ENCODE data around the gene KCNQ1.

KCNQ1 gene

GRCh38 chr11:2819316-2819715 is 374.5 kb downstream of the KCNQ1 start:
- no peak for DNase-seq (ENCODE audit: low read depth in 2 of 2)

DNA sequence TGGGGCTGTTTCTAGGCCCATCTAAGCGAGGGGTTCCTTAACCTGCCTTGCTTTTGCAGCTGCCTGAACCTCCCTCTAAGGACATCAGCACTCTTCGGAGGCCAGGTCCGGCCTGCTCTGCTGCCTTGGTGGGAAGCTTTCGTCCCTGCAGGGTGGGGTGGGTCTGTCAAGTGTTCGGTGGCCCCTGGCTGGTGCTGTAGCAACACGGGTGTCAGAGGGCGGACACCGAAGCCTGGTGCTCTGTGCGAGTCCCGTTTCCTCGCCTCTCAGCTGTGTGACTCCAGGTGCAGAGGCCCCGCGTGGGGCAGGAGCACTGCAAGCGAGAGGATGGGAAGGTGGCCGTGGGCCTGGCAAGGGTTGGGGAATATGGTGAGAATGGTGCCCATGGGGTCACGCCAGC is 376.2 kb downstream of the KCNQ1 start:
- DNase-seq (ENCODE audit: low read depth in 2 of 2), result no peak

- no peak for DNase-seq (ENCODE audit: low read depth in 2 of 2)
Measured at GRCh38 chr11:2821891-2822290, 377.1 kb downstream of the KCNQ1 start.

DNA sequence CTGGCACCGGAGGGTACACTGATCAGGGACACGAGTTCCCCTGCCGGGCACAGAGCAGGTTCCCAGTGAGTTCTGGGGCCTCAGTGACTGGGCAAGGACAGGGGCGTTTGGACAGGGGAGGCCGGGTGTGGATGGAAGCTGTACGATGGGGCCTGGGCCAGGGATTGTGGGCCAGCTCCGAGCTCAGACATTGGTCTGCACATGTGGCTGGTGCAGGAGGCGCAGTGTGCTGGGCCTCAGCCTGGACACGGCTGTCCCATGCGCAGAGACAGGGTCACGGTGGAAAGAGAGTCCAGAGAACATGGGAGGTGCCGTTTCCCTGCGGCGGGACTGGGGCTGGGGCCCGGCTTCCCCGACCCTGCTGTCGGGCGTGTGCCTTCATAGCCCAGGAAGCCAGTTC is 380.0 kb downstream of the KCNQ1 start:
- DNase-seq (ENCODE audit: low read depth in 2 of 2), result no peak

DNA sequence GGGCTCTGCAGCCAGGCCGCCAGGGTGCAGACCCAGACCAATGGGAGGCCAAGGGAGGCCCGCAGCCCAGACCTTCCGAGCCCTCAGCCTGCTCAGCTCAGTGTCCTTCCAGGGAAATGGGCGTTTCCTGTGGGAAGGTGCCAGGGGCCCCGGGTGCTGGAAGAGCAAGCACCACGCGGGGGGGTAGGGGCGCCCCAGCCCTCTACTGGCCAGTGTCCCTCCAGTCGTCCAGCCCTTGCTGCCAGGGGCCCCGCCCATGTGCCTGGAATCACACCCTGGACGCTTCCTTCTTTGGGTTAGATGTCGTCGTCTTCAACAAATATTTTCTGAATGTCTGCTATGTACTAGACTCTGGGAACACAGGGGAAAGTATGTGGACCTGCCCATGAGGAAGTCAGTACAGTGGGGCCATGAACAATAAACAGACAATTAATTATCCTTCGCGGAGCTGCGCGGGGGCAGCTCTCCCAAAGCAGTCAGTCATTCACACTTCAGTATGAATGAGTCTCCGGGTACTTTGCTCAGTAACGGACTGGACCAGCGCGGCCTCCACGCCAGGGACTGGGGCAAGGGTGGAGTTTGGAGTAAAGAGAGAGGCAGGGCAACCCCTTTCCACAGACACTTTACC is 380.6 kb downstream of the KCNQ1 start:
- DNase-seq (ENCODE audit: low read depth in 2 of 2), result no peak

- DNase-seq (ENCODE audit: low read depth in 2 of 2), result no peak
Measured at GRCh38 chr11:2825889-2826678, 381.3 kb downstream of the KCNQ1 start.

DNA sequence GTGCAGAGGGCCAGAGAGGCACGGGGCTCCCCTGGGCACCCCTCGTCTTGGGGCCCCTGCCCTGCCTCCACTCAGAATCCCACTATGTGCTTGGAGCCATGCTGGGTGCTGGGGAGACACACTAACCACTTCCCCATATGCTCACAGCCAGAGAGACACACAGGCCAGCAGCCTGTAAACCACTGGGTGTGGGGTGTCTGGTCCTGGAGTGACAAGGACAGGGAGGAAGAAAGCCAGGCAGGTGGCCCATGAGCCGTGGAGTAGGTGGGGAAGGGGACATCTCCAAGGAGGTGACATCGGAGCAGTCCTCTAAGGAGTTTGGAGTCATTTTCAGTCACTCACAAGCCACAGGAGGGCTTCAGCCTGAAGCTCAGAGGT is 381.9 kb downstream of the KCNQ1 start:
- DNase-seq (ENCODE audit: low read depth in 2 of 2), result no peak

DNA sequence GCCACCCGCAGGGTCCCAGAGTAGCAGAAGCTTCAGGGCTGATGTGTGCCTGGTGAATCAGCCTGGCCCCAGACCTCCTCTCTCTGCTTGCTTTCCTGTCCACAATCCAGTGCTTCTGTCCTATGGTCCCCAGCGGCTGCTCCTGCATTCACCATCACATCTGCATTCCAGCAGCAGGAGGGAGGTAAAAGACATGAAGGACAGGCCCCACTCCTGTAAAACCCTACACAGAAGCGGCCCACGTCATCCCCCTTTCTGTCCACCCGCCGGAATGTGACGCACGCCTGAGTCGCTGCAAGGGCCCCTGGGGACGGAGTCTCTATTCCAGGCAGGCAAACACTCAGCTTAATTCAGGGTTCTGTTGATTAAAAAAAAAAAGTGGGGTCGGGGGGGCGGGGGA is 382.4 kb downstream of the KCNQ1 start:
- no peak for DNase-seq (ENCODE audit: low read depth in 2 of 2)

DNA sequence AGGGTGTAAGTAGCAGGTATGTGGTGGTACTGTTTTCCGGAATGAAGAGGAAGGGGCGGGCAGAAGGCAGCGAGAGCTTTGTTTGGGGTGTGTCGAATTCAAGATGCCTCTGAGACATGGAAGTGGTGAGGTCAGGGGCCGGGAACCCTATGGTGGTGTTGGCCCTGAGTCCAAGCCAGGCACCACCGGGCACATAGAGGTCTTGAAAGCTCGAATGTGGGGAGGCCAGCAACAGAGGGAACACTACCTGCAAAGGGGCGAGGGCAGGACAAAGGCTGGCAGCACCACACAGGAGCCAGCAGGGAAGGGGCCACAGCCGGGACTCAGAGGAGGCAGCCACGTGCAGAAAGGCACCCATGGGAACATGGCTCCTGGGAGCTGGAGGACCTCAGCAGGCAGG is 383.0 kb downstream of the KCNQ1 start:
- DNase-seq (ENCODE audit: low read depth in 2 of 2), result no peak

DNA sequence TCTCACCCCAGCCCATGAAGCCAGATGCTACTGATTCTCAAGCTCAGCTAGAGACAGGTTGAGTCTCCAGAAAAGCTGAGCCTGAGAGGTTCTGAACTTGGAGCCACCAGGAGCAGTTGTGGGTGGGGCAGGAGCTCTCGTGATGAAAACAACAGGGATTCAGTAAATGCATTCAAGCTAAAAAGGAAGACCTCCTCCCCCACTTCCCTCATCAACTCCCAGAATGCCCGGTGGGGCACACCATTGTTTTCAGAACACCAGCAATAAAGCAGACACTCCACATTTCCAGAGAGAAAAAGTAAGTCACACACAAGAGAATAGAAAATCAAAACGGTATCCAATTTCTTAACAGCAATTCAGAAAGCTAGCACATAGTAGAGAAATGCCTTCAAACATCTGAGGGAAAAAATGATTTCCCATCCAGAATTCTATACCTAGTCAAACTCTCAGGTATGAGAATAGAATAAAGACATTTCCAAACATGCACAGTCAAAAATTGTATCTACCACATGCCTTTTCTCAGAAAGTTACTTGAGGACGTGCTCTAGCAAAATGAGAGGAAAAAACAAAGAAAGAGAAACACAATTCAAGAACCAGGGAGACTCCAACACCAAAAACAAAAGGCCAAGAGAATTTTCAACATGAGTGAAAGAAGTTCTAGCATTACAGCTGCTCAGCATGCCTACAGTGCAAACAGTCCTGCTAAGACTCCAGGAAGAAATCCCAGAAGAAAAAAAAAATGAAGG is 383.9 kb downstream of the KCNQ1 start:
- DNase-seq (ENCODE audit: low read depth in 2 of 2), result no peak

DNA sequence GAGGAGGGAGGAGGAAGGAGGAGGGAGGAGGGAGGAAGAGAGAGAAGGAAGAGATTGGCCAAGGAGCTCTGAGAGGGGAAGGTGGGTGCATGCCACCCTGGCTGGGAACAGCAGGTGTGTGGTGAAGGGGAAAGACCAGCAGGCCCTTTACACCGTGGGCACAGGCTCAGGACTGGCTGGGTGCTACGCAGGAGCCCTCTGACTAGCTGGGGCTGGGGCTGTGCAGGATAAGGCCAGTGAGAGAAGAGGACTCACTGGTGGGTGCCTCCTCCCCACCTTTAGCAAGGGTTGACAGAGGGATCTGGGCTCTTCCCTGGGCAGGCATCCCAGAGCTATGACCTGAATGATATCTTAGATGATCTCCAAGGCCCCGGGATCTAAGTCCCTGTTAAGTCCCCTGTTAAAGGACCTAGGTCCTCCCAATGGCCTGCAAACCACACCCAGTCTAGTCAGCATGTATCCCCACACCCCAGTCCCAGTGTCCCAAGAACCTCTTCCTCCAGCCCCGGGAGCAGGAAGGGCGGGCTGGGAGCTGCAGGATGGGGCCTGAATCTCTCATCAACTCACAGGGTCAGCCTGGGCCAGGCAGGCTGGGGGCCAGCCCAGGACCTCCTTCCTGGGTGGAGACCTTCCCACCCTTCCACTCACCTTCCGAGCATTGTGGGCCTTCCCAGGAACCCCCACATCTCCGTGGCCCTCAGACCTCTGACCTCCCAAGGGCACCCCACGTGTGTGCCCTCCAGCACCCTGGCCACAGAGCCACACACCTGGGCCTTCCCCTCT is 385.4 kb downstream of the KCNQ1 start:
- no peak for DNase-seq (ENCODE audit: low read depth in 2 of 2)

GRCh38 chr11:2830886-2831285 is 386.1 kb downstream of the KCNQ1 start:
- no peak for DNase-seq (ENCODE audit: low read depth in 2 of 2)

GRCh38 chr11:2831781-2832532 is 387.1 kb downstream of the KCNQ1 start:
- no peak for DNase-seq (ENCODE audit: low read depth in 2 of 2)

DNA sequence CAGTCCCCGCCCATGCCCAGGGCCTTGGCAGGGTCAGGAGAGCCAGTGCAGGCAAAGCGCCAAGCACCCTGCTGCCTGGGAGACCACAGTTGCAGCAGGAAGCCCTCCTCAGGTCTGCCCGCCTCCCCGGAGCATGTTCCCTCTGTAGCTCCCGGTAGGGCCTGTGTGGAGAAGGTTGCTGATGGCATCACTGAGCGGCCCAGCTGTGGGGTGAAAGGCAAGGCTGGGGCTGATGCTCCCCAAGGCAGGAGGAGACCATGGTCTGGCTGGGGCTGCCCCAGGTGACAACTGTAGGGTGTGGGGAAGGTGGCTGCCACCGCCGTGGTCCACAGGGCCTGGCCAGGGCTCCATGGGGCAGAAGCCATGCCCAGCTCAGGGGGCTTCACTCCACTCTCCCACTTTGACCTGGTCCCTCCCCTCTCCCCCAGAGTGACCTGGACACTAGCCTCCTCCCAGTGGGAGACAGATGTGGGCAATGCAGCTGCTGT is 387.8 kb downstream of the KCNQ1 start:
- no peak for DNase-seq (ENCODE audit: low read depth in 2 of 2)

DNA sequence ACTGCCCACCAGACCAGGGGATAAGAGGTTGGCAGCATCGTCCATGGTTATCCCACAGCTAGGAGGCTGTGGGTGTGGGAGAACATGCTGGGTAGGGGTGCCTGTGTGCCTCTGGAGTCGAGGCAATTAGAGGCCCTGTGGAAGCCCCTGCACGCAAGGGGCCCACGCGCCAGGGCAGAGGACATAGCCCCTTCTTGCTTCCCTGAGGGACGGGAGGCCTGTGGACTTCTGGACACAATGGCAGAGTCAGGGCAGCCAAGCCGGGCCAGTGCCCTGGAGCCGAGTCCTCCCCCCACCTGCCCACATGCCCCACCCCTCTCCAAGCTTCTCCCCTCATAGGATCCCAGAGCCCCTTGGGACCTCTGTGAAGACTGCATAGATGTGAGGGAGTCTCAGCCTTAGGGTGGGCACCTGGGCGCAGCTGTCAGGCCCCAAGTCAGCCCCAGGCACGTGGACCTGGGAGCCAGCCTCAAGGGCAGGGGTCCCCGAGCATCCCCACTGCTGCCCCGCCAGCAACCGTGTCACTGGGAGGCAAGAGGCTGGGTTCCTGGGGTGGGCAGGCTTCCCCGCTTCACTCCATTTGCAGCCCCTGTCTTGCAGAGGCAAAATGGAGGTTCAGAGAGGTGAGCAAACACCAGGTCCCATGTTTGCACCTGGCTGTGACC is 388.4 kb downstream of the KCNQ1 start:
- no peak for DNase-seq (ENCODE audit: low read depth in 2 of 2)

DNA sequence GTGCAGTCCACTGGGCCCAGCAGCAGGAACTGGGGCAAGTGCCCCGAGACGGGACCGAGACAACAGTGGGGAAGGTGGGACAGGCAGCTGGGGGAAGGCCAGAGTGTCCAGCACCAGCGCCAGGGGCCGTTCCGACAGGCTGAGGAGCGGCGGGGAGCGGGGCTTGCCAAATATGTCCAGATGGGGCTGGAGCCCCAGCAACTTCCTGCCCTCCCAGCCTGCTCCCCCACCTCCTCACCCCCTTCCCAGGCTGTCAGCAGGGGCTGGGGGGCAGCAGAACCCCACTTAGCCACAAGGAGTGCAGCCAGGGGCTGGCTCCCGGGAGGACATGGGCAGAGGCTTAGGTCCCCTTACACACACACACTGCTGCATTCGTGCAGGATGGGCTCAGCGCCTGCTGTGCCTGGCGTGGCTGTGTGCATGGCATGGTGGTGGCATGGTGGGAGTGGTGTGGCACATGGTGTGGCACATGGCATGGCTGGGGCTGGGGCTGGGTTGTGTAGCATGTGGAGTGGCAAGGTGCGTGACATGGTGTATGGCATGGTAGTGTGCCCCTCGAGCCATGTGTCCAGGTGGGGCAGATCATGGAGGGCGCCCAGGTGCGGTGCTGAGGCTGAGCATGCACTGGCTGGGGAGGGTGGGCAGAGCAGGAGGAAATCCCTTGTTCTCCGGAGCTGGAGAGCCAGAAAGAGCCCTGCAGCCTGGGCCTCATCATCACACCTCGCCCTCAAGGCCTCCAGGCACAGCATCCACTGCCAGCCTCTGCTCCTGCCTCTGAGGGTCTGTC is 389.1 kb downstream of the KCNQ1 start:
- DNase-seq (ENCODE audit: low read depth in 2 of 2), result no peak

GRCh38 chr11:2834503-2835273 is 389.9 kb downstream of the KCNQ1 start:
- DNase-seq (ENCODE audit: low read depth in 2 of 2), result no peak

- DNase-seq (ENCODE audit: low read depth in 2 of 2), result no peak
Measured at GRCh38 chr11:2835296-2835695, 390.5 kb downstream of the KCNQ1 start.

DNA sequence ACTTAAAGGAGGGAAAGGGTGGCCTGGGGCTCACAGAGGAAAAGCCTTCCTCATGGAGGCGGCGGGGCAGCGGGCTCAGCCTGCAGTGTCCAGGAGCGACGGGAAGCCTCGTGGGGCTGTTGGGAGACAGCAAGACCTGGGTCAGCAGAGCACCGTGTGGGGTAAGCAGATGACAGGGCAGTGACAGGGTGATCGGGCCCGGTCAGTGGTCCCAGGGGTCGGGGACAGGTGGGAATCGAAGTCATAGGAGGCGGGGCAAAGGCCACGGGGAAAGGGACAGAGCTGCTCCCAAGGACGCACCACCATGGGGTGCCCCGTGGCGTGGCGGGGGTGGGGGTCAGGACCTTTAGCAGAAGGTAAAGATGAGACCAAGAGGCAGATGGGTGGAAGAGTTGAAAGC is 390.9 kb downstream of the KCNQ1 start:
- no peak for DNase-seq (ENCODE audit: low read depth in 2 of 2)

Measured in stimulated activated CD8-positive, alpha-beta memory T cell treated with anti-CD3 and anti-CD28 coated beads, Interleukin-15, amount 100 ng/mL, for 48 hours (primary cell).